Neutrophil (primary cell): ENCODE results near the gene TSR3.

ENCODE experiments used
- H3K27ac ChIP-seq: fragments of 200-600 bp; sonication (generic); 2 replicates; pipeline ENCODE4 v1.5.1; 2016; ENCODE audit warnings: mild to moderate bottlenecking, moderate library complexity
- H3K27me3 ChIP-seq: fragments of 200-600 bp; sonication (generic); 2 replicates; pipeline ENCODE4 v1.6.0; 2016; ENCODE audit warnings: mild to moderate bottlenecking
- H3K36me3 ChIP-seq: fragments of 200-600 bp; sonication (generic); 2 replicates; pipeline ENCODE4 v1.5.1; 2017
- H3K4me1 ChIP-seq, 2 experiments: fragments of 200-600 bp in 1 of 2; sonication (generic) in 1 of 2; 1 replicate in 1 of 2; 2 replicates in 1 of 2; pipeline versions ENCODE4 v1.5.1 to v1.6.1; 2013 to 2016; ENCODE audit warnings: low read depth in 1 of 2, low read length in 1 of 2, mild to moderate bottlenecking in 1 of 2, moderate library complexity in 1 of 2; ENCODE audit not compliant: control insufficient read depth in 1 of 2, insufficient read depth in 1 of 2
- H3K4me3 ChIP-seq, 2 experiments: fragments of 200-600 bp in 1 of 2; sonication (generic) in 1 of 2; 1 replicate in 1 of 2; 2 replicates in 1 of 2; pipeline ENCODE4 v1.5.1; 2013 to 2016; ENCODE audit warnings: low read depth in 1 of 2, low read length in 1 of 2, mild to moderate bottlenecking in 1 of 2, moderate library complexity in 1 of 2
- H3K9me3 ChIP-seq: fragments of 200-600 bp; sonication (generic); 2 replicates; pipeline ENCODE4 v1.5.1; 2016
- CTCF ChIP-seq: fragments of 200-600 bp; sonication (generic); IDR thresholded peaks from 2 replicates; pipeline ENCODE4 v1.5.1; 2016; ENCODE audit warnings: antibody characterized with exemption

TSR3 gene

DNA sequence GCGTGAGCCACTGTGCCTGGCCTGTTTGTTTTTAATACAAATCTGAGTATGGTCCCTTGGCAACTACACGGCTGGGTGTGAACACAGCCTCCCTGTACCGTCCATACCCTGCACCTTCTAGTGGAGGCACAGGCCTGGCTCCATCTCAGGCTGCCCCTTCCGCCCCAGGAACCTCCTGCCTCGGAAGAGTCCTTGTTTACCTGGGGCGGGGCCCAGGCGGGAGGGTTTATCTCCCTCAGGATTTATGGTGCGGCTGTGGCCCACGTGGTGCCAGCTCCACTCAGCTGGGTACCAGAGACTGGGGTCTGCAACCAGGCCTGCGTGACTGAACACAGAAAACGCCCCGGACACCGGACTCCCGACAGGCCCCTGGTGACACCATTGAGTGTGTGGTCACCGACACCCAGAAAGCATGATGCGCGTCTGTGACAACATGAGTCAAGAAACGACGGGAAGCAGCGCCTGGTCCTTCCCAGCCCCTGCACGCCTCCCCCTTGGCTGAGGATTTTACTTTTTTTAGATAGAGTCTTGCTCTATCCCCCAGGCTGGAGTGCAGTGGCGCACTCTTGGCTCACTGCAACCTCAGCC, 43.9 kb upstream of the TSR3 start:
- H3K27ac ChIP-seq: no peak overlapping the region
- TF ChIP-seq CTCF: no peak
- no peak overlapping the region for H3K4me3 ChIP-seq
- no peaks in the 10 kb centered on the region for H3K27me3 ChIP-seq
- peaks cover 99% of the 10 kb centered on the region for H3K36me3 ChIP-seq
- H3K9me3 ChIP-seq: no peaks in the 10 kb centered on the region
- H3K4me1 ChIP-seq: no peaks in the 10 kb centered on the region

GRCh38 chr16:1394367-1394951, 42.8 kb upstream of the TSR3 start:
- no peaks in the 10 kb centered on the region for H3K27me3 ChIP-seq
- H3K27ac ChIP-seq: no peak overlapping the region
- TF ChIP-seq CTCF: no peak
- H3K9me3 ChIP-seq: no peaks in the 10 kb centered on the region
- H3K4me1 ChIP-seq: no peaks in the 10 kb centered on the region
- H3K4me3 ChIP-seq: no peak overlapping the region
- peaks cover 99% of the 10 kb centered on the region for H3K36me3 ChIP-seq

DNA sequence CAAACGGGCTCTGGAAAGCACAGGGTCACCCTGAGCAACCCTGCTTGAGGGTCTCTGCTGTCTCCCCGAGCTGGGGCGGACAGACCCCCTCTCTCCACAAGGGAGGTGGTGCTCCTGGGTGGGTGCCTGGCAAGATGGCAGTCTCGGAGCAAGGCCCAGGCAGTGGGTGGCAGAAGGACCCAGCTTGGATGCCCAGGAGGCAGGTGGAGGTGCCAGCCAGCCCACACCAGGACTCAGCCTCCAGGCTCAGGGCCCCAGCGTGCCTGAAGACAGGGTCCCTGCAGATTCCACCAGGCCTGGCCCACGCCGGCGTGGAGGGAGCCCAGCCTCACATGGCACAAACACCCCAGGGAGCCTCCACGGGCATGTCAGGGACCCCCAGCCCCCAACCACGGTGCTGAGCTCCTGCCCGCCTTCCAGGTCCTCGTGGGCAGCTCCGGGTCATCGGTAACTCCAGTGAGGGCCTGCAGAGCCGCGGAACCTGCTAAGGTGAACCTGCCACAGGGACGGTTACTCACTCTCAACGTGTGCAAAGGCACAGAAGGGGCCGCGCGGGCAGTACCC, 42.0 kb upstream of the TSR3 start:
- Histone ChIP-seq H3K9me3 (no peaks in the 10 kb centered on the region), H3K4me3 (no peak overlapping the region), H3K36me3 (peaks cover 99% of the 10 kb centered on the region), H3K27me3 (no peaks in the 10 kb centered on the region), H3K27ac (no peak overlapping the region), H3K4me1 (no peaks in the 10 kb centered on the region)
- no peak for TF ChIP-seq CTCF

DNA sequence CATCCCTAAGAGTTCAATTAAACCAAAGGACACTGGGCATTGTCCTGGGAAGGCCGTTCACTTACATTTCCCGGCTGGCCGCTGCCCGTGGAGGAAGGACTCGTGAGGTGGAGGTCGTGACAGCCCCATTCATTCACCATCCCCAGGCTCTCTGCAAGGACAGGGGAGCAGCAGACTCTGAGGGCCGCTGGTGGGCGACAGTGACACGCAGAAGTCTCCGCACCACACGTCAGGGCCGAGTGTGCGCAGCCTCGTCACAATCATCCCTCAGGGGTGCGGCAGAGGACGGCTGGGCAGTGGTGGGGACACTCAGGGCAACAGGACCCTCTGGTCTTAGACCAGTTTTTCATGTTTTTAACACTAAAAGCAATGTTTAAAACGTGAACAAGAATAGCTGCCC, 41.1 kb upstream of the TSR3 start:
- Histone ChIP-seq H3K36me3 (peaks cover 99% of the 10 kb centered on the region), H3K9me3 (no peaks in the 10 kb centered on the region), H3K4me1 (no peaks in the 10 kb centered on the region), H3K27me3 (no peaks in the 10 kb centered on the region), H3K4me3 (no peak overlapping the region), H3K27ac (no peak overlapping the region)
- no peak for TF ChIP-seq CTCF

- no peaks in the 10 kb centered on the region for H3K4me1 ChIP-seq
- TF ChIP-seq CTCF: no peak
- H3K27me3 ChIP-seq: no peaks in the 10 kb centered on the region
- peaks cover 100% of the 10 kb centered on the region for H3K36me3 ChIP-seq
- H3K27ac ChIP-seq: no peak overlapping the region
- no peak overlapping the region for H3K4me3 ChIP-seq
- H3K9me3 ChIP-seq: no peaks in the 10 kb centered on the region
Measured at GRCh38 chr16:1390239-1390779, 38.6 kb upstream of the TSR3 start.
